K562 (cell line): ENCODE results near the gene EWSR1. TPM values are rescaled to one million over a fixed set of nuclear protein-coding genes. Genes with fewer than 3 reads are reported as not detected.

Source experiments
- ATF1 ChIP-seq, 2 experiments: fragments of 450-650 bp in 1 of 2; IDR thresholded peaks; 2 replicates each; pipeline ENCODE4 v1.6.1; 2016; ENCODE audit warnings: missing compliant biosample characterization in 1 of 2, missing genetic modification characterization in 1 of 2
- CTCF ChIP-seq, 3 experiments: IDR thresholded peaks in 2 of 3; conservative IDR thresholded peaks in 1 of 3; 2 replicates each; pipeline ENCODE4 v1.5.1; 2011 to 2012; ENCODE audit warnings: low read length in 3 of 3, mild to moderate bottlenecking in 3 of 3, control low read depth in 2 of 3, improper control_type of control experiment in 1 of 3, inconsistent platforms in 1 of 3, low read depth in 1 of 3, mixed read lengths in 1 of 3, moderate library complexity in 1 of 3; ENCODE audit not compliant: insufficient read depth in 2 of 3
- DNMT1 ChIP-seq: fragments of 450-650 bp; IDR thresholded peaks from 2 replicates; pipeline ENCODE4 v1.6.1; 2016; ENCODE audit warnings: antibody characterized with exemption, mild to moderate bottlenecking
- E2F8 ChIP-seq: fragments of 450-650 bp; IDR thresholded peaks from 2 replicates; pipeline ENCODE4 v1.7.1; 2018; ENCODE audit warnings: mild to moderate bottlenecking, low read depth; ENCODE audit not compliant: partially characterized antibody
- HBP1 ChIP-seq: fragments of 450-650 bp; formaldehyde crosslinking; IDR thresholded peaks from 2 replicates; pipeline ENCODE4 v1.4.0; 2022; ENCODE audit warnings: missing genetic modification characterization
- HMG20B ChIP-seq: fragments of 250-450 bp; sonication (Bioruptor Pico); IDR thresholded peaks from 2 replicates; pipeline ENCODE4 v1.5.0; 2021; ENCODE audit warnings: mild to moderate bottlenecking
- MAZ ChIP-seq, 2 experiments: fragments of 450-650 bp in 1 of 2; sonication (generic) in 1 of 2; formaldehyde crosslinking; IDR thresholded peaks in 1 of 2; conservative IDR thresholded peaks in 1 of 2; 2 replicates each; pipeline versions ENCODE4 v1.4.0 to v1.5.0; 2020; ENCODE audit warnings: mild to moderate bottlenecking in 1 of 2, missing genetic modification reagents in 1 of 2
- MECOM ChIP-seq: fragments of 250-450 bp; sonication (Bioruptor Pico); IDR thresholded peaks from 2 replicates; pipeline ENCODE4 v1.8.0; 2022; ENCODE audit warnings: inconsistent platforms
- MTA2 ChIP-seq: fragments of 450-650 bp; IDR thresholded peaks from 2 replicates; pipeline ENCODE4 v1.6.1; 2016; ENCODE audit warnings: low read depth
- NCOA1 ChIP-seq: fragments of 450-650 bp; IDR thresholded peaks from 2 replicates; pipeline ENCODE4 v1.6.1; 2016; ENCODE audit warnings: low read depth
- PHF21A ChIP-seq: fragments of 450-650 bp; IDR thresholded peaks from 2 replicates; pipeline ENCODE4 v1.6.1; 2017; ENCODE audit warnings: low read depth, borderline replicate concordance
- PTRF ChIP-seq: fragments of 450-650 bp; IDR thresholded peaks from 2 replicates; pipeline ENCODE4 v1.6.1; 2016; ENCODE audit warnings: mild to moderate bottlenecking, missing genetic modification characterization, missing compliant biosample characterization
- SMAD3 ChIP-seq: fragments of 450-650 bp; formaldehyde crosslinking; conservative IDR thresholded peaks from 2 replicates; pipeline ENCODE4 v1.4.0; 2020; ENCODE audit warnings: mild to moderate bottlenecking
- TARDBP ChIP-seq: fragments of 450-650 bp; IDR thresholded peaks from 2 replicates; pipeline ENCODE4 v1.6.1; 2016
- TOE1 ChIP-seq, 2 experiments: fragments of 450-650 bp in 1 of 2; sonication (generic) in 1 of 2; formaldehyde crosslinking in 1 of 2; IDR thresholded peaks; 2 replicates each; pipeline versions ENCODE4 v1.7.1 to v1.8.0; 2016 to 2022; ENCODE audit warnings: borderline replicate concordance in 2 of 2, mild to moderate bottlenecking in 2 of 2, antibody characterized with exemption in 1 of 2, inconsistent platforms in 1 of 2, low read depth in 1 of 2, missing genetic modification reagents in 1 of 2, moderate library complexity in 1 of 2
- ZBTB7A ChIP-seq: IDR thresholded peaks from 2 replicates; pipeline ENCODE4 v1.6.1; 2011; ENCODE audit warnings: low read depth, mild to moderate bottlenecking, low read length, moderate library complexity, borderline replicate concordance; ENCODE audit not compliant: control insufficient read depth
- ZFP1 ChIP-seq: fragments of 450-650 bp; formaldehyde crosslinking; IDR thresholded peaks from 2 replicates; pipeline ENCODE4 v1.4.0; 2020; ENCODE audit warnings: mild to moderate bottlenecking, mixed read lengths
- ZFX ChIP-seq: sonication (generic); formaldehyde crosslinking; IDR thresholded peaks from 2 replicates; pipeline ENCODE4 v1.8.0; 2022; ENCODE audit warnings: mild to moderate bottlenecking, missing genetic modification reagents, moderate library complexity
- ZNF253 ChIP-seq: fragments of 250-450 bp; sonication (Bioruptor Pico); conservative IDR thresholded peaks from 2 replicates; pipeline ENCODE4 v1.6.1; 2021; ENCODE audit warnings: mild to moderate bottlenecking
- ZNF354B ChIP-seq: fragments of 250-450 bp; sonication (Bioruptor Pico); IDR thresholded peaks from 2 replicates; pipeline ENCODE4 v1.4.0; 2020
- ZNF408 ChIP-seq: fragments of 250-450 bp; sonication (Bioruptor Pico); IDR thresholded peaks from 2 replicates; pipeline ENCODE4 v1.4.0; 2020; ENCODE audit warnings: low read depth, mild to moderate bottlenecking, moderate library complexity
- ZNF707 ChIP-seq: fragments of 250-450 bp; sonication (Bioruptor Pico); conservative IDR thresholded peaks from 2 replicates; pipeline ENCODE4 v1.8.0; 2022; ENCODE audit warnings: inconsistent platforms, mild to moderate bottlenecking, moderate library complexity
- ZNF77 ChIP-seq: fragments of 250-450 bp; sonication (Bioruptor Pico); IDR thresholded peaks from 2 replicates; pipeline ENCODE4 v1.5.0; 2020
- polyA plus RNA-seq, 8 experiments: library from polyadenylated mRNA; depleted of rRNA in 4 of 8; stranded (reverse) in 5 of 8; unstranded in 3 of 8; fragments of >200 nt; fragmentation: Nextera tagmentation in 2 of 8; fragmentation: Illumina TruSeq in 1 of 8; extraction: Ambion mirVana in 2 of 8; extraction: Trizol in 1 of 8; gene quantifications; 2 replicates each; pipeline versions ENCODE4 v1.2.1 to v1.2.3, GENCODE V29; 2011 to 2014; ENCODE audit warnings: inconsistent platforms in 1 of 8, missing spikeins in 1 of 8
- total RNA-seq, 7 experiments: library from RNA; depleted of rRNA in 6 of 7; stranded (reverse); fragments of >200 nt in 6 of 7; fragmentation: Illumina TruSeq in 2 of 7; extraction: Trizol in 2 of 7; gene quantifications; 2 replicates each; pipeline versions ENCODE4 v1.2.1 to v1.2.3, GENCODE V29; 2011 to 2021; ENCODE audit warnings: low replicate concordance in 1 of 7

Gene EWSR1
- total and polyA plus RNA-seq, 9 of the 15 experiments (the other 6 are each of a cell fraction or from before 2014, with no cell fraction given), result 83.3 to 450 (median 239) TPM

GRCh38 chr22:29267858-29268510, at the start of gene EWSR1, which contains the start of gene RHBDD3 (continued):
- TF ChIP-seq DNMT1 (no peak), E2F8 (no peak), TOE1 (IDR thresholded peaks at IDR 0.05; ENCODE audit: borderline replicate concordance) (peak; percentile 96), TOE1 (CRISPR knock-in tag; IDR thresholded peaks at IDR 0.05; ENCODE audit: borderline replicate concordance, low read depth) (no peak), ZFX (CRISPR knock-in tag) (no peak; the same call in 1 of the 2 replicates), ZNF408 (no peak), HBP1 (no peak), SMAD3 (CRISPR knock-in tag) (0 out of 2 replicates have a peak, but pooled peaks have one; percentile 33), PTRF (tag) (no peak), ZBTB7A (peak; percentile 63; the same call in 1 of the 2 replicates), ATF1 (CRISPR knock-in tag; IDR thresholded peaks at IDR 0.05) (no peak), ATF1 (tag; IDR thresholded peaks at IDR 0.05) (0 out of 2 replicates have a peak, but pooled peaks have one; percentile 38), NCOA1 (peak; percentile 54; the same call in 1 of the 2 replicates), MTA2 (no peak), TARDBP (peak; percentile 62; the same call in 1 of the 2 replicates), ZNF253 (CRISPR knock-in tag) (no peak), MECOM (CRISPR knock-in tag) (no peak), HMG20B (CRISPR knock-in tag) (no peak), CTCF (IDR thresholded peaks at IDR 0.05 in 2 of 3, conservative IDR thresholded peaks at IDR 0.05 in 1 of 3; ENCODE audit: insufficient read depth in 2 of 3, low read depth in 1 of 3, low read length in 3 of 3) (peak in 1 of 3 experiments; percentile 0; a peak in 1 of 6 replicates), ZNF77 (CRISPR knock-in tag) (no peak), PHF21A (0 out of 2 replicates have a peak, but pooled peaks have one; percentile 35), ZFP1 (CRISPR knock-in tag) (no peak), ZNF354B (CRISPR knock-in tag) (no peak), ZNF707 (CRISPR knock-in tag) (no peak), MAZ (CRISPR knock-in tag; conservative IDR thresholded peaks at IDR 0.05 in 1 of 2, IDR thresholded peaks at IDR 0.05 in 1 of 2) (peak; percentile 41 to 65)
